GM21737 (cell line): Measurements from ENCODE around the gene PRKCD.

ENCODE experiments used
- ATAC-seq: cut with Tn5 transposase; IDR thresholded peaks from one replicate; pipeline ENCODE4 v1.9.1; 2021; ENCODE audit warnings: mild to moderate bottlenecking, moderate library complexity; ENCODE audit not compliant: unreplicated experiment

The PRKCD gene

DNA sequence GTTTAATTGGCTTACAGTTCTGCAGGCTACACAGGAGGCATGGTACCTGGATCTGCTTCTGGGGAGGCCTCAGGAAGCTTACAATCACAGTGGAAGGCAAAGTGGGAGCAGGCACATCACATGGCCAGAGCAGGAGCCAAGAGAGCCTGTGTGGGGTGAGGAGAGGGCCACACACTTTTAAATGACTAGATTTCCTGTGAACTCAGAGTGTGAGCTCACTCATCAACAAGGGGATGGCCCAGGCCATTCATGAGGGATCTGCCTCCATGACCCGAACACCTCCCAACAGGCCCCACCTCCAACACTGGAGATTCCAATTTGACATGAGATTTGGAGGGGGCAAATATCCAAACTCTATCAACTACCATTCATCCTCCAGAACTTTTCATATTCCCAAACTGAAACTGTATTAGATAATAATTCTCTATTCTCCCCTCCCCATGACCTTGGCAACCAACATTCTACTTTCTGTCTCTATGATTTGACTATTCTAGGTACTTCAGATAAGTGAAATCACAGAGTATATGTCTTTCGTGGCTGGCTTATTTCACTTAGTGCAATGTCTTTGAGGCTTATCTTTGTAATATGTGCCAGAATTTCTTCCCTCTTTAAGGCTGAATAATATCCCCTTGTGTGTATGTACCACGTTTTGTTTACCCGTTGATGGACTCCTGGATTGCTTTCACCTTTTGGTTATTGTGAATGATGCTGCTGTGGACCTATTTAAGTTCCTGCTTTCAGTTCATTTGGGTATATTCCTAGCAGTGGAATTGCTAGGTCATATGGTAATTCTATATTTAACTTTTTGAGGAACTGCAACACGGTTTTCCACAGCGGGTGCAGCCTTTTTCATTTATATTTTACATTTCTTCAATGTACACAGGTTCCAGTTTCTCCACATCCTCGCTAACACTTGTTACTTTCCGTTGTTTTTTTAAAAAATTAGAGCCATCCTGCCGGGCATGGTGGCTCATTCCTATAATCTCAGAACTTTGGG, 51.0 kb downstream of the PRKCD start:
- ATAC-seq: no peak

DNA sequence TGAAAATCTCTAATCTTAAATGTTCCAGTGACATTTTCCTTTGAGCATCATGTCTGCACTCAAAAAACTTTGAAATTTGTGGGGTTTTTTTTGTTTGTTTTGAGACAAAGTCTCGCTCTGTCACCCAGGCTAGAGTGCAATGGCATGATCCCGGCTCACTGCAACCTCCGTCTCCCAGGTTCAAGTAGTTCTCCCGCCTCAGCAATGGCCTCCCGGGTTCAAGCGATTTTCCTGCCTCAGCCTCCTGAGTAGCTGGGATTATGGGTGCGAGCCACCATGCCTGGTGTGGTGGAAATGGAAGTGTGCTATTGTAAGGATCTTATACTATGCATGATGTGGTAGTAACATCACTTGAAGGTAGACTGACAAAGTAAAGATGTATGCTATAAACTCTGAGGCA, 52.3 kb downstream of the PRKCD start:
- ATAC-seq: no peak

GRCh38 chr3:53215816-53216215, 54.8 kb downstream of the PRKCD start:
- ATAC-seq: no peak

- ATAC-seq: no peak
These were observed 55.7 kb downstream of the PRKCD start for GRCh38 chr3:53216723-53217122.

GRCh38 chr3:53217175-53217574, 56.2 kb downstream of the PRKCD start:
- no peak for ATAC-seq

GRCh38 chr3:53218131-53218530, 57.1 kb downstream of the PRKCD start:
- ATAC-seq: no peak

DNA sequence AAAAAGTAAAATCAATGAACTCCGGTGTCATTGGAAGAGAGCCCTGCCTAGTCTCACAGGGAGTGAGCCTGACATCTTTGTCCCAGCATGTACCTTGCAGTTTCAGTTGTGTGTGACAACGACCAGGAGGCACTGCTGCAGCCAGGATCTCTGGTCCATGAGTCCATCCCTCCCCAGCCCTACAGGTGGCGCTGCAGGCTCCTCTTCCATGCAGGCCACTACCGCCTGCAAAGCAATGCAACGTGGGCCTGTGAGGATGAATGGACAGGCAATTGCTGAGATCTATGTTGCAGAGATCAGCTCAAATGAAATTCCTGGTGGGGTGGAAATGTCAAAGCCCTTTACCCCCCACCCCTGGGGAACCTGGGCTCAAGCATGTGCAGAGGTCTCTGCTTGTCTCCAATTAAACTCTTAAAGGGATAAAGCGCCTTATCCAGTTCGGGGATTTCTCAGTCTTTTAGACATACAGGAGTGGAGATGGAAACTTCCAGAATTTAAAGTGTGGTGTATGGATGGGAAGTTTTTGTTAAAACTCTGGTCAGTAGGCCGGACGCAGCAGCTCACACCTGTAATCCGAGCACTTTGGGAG, 59.0 kb downstream of the PRKCD start:
- no peak for ATAC-seq

GRCh38 chr3:53221345-53221744, 60.3 kb downstream of the PRKCD start:
- ATAC-seq: no peak

DNA sequence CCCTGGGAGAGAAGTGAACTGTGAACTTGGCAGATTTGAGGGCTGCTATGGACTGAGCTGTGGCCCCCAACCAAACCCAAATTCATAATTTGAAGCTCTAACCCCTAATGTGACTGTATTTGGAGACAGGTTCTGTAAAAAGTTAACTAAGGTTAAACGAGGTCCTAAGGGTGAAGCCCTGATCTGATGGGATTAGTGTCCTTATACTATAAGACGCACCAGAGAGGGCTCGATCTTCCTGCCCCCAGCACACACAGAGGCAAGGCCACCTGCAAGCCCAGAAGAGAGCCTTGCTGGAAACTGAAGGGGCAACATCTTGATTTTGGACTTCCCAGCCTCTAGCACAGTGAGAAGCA, 60.8 kb downstream of the PRKCD start:
- ATAC-seq: no peak

DNA sequence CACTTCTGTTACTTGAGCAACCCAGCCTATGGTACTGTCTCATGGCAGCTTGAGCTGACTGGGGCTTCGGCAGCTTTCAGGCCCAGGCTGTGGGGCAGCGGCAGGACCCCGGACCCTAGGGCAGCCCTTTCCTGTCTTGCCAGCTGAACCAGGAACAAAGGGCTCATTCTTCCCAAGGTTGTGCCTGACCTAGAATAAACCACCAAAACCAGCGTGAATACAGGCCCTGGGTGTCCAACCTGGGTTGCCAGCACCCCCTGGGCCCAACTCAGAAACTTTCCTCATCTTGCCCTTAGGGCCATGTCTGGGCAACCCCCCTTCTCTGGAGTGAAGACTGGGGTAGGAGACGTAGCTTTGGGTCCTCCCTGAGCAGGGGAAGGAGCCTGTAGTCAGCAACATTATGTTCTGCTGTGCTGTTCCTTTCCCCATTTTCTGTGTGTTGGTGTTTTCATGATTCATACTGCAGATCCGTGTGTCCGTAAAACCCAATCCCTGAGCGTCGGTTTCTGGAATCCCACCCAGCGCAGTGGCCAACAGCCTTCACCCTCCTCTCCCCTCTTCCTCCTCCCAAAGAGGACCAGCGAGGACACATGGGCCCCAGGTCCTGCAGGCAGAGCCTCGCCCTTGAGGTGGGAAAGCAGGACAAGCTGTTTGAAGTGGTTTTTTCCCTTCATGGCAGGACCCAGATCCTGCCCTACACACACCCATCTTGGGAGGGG, 61.3 kb downstream of the PRKCD start:
- no peak for ATAC-seq

GRCh38 chr3:53223025-53223424, 62.0 kb downstream of the PRKCD start:
- ATAC-seq: no peak

- no peak for ATAC-seq
These were observed 62.5 kb downstream of the PRKCD start for GRCh38 chr3:53223541-53223966.

DNA sequence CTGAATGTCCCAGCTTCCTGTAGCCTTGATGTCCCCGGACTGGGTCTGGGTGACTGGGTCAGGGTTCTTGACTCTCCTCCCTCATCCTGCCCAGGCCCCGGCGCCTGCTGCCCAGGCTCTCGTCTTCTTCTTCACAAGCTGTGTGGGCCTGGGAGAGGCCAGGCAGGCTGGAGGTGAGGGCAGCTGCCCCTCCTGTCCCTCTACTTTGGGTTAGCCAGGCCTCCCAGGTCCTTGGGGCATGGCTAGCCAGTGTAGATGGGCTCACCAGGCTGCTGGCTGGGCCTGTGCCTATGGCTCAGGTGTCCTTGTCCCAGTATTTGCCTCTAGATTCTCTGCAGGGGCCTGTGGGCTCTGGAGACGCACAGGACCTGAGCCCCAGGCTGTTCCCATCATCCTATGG, 63.0 kb downstream of the PRKCD start:
- no peak for ATAC-seq

DNA sequence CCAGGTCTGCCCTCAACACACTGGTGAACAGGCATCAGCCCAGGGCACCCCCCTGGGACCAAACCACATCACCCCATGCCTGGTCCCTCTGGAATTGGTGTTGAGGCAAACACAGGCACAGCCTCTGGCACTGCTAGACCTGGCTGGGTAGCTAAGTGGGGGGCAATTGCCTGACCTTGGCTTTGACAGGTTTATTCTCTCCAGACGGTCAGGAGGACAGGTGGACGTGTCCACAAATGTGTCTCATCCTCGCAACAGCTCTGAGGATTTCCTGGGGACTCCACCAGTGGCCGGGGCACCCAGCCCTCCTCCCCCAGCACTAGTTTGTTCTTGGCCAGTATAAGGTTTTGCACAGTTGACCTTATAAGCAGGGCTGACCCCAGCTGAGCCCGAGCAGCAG, 63.5 kb downstream of the PRKCD start:
- no peak for ATAC-seq

DNA sequence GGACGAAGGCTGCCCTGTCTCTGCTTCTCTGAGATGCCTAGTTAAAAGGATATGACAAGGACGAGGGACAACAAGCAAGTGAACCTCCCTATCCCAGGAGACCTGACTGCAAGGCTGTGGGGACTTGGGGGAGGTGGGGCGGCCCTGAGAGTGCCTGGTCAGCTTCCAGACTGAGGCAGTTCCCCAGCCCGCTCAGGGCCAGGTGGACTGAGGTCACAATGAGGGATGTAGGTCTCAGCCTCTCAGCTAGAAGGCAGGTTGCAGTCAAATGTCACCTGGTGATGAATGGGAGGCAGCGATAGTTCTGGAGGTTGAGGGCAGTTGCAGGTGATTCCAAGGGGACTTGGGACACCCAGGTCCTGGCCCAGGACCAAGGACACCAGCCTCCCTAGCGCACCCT, 64.2 kb downstream of the PRKCD start:
- no peak for ATAC-seq

DNA sequence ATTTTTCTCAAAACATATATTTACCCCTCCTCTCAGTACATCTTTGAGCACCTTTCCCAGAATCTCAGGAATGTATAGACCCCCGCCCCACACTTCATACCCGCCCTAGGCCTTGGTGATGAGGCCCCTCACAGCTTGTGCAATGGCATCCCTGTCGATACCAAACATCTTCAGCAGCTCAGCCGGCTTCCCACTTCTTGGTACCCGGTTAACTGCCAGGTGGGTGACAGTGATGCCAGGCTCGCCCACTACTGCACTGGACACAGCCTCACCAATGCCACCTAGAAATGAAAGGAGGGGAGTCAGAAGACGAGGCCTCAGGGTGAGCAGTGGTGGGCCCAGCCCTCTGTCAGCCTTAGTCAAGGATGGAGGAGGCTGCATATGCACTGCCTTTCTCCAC, 64.6 kb downstream of the PRKCD start:
- no peak for ATAC-seq

DNA sequence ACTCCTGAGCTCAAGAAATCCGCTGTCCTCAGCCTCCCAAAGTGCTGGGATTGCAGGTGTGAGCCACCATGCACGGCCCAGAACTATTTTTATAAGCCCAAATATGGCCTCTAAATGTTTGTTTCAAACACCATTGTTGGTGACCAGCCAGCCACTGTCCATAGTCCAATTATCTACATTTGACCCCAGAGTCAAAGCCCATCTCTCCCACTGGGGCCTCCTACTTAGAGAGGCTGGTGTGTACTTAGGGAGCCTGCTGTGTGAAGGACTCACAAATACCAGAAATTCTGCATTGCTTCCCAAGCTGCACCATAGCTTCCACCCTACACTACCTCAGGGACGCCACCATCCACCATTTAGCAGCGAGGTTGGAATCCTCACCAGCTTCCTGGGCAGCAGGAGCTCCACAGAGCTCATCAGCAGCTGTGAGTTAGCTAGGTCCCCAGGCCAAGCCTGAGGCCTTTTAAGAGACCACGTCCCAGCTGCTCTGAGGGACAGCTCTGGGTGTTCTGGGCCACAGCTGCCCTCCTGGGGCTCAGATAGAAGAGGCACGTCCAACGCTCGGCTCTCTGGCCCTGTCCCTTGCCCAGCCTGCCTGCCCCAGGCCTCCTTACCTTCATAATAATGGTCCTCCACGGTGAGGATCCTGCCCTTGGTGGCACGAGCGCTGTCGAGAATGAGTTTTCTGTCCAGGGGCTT, 65.3 kb downstream of the PRKCD start:
- no peak for ATAC-seq

DNA sequence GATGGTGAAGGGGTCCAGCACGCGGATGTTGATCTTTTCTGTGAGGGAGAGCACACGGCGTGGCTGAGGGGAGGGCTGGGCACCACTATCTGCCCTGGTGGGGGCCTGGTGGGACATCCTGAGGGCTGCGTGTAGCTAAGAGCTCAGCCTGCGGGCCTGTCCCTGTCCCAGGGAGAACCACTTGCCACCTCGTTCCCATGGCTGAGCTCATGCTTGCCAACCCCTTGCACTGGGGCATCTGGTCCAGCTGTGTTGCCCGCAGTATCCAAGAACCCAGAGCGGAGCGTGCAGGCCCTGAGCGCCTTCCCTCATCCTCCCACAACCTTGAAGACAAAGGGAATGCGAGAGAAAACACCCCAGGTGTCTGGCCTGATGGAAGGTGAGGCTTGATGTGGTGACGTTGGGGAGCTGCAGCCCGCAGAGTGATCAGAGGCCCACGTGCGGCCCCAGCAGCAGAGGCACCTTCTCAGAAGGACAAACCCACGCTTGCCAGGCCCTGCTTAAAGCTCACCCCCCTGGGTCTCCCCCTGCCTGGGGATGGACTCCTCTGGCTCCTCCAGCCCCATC, 65.9 kb downstream of the PRKCD start:
- no peak for ATAC-seq

- no peak for ATAC-seq
These were observed 67.2 kb downstream of the PRKCD start for GRCh38 chr3:53227993-53228885.

DNA sequence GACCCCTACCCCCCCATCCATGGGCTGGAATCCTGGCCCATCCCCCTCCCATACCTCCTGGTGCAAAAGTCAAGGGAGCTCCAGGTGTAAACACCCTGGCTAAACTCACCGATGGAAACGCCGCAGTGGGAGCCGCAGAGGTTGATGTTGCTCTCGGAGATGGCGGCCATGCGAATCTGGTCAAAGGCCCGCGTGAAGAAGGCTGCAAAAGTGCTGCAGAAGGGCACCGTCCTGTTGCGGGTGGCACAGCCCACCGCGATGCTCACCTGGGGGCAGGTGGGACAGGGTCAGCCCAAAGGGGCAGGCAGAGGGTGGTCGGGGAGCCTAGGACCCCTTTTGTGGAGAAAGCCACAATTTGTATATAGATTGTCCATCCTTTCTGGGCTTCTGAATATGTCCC, 68.2 kb downstream of the PRKCD start:
- no peak for ATAC-seq
